K562 (cell line): ENCODE measurements around the gene CDT1. TPM values are rescaled to one million over a fixed set of nuclear protein-coding genes. Genes with fewer than 3 reads are reported as not detected.

Experiments used
- BCL6 ChIP-seq: fragments of 250-450 bp; sonication (Bioruptor Pico); IDR thresholded peaks from 2 replicates; pipeline ENCODE4 v1.4.0; 2020
- CBFB ChIP-seq: sonication (generic); formaldehyde crosslinking; IDR thresholded peaks from 2 replicates; pipeline ENCODE4 v1.4.0; 2020; ENCODE audit warnings: mild to moderate bottlenecking, missing genetic modification reagents
- NFIC ChIP-seq: fragments of 450-650 bp; IDR thresholded peaks from 2 replicates; pipeline ENCODE4 v1.6.1; 2017; ENCODE audit warnings: mild to moderate bottlenecking, inconsistent platforms
- PTRF ChIP-seq: fragments of 450-650 bp; IDR thresholded peaks from 2 replicates; pipeline ENCODE4 v1.6.1; 2016; ENCODE audit warnings: mild to moderate bottlenecking, missing genetic modification characterization, missing compliant biosample characterization
- RFX5 ChIP-seq: IDR thresholded peaks from 2 replicates; pipeline ENCODE4 v1.6.1; 2011; ENCODE audit warnings: low read depth, mild to moderate bottlenecking, improper control_type of control experiment, low read length
- RHOXF2B ChIP-seq: fragments of 250-450 bp; sonication (Bioruptor Pico); conservative IDR thresholded peaks from 2 replicates; pipeline ENCODE4 v1.5.1; 2021
- SMARCE1 ChIP-seq: fragments of 450-650 bp; IDR thresholded peaks from 2 replicates; pipeline ENCODE4 v1.7.1; 2016; ENCODE audit warnings: mild to moderate bottlenecking
- TEAD1 ChIP-seq, 2 experiments: fragments of 450-650 bp in 1 of 2; sonication (generic) in 1 of 2; formaldehyde crosslinking; IDR thresholded peaks; 2 replicates each; pipeline versions ENCODE4 v1.4.0 to v1.8.0; 2020 to 2022; ENCODE audit warnings: mild to moderate bottlenecking in 2 of 2, missing genetic modification reagents in 1 of 2
- TEAD4 ChIP-seq, 2 experiments: sonication (generic) in 1 of 2; formaldehyde crosslinking in 1 of 2; IDR thresholded peaks; 2 replicates each; pipeline versions ENCODE4 v1.6.1 to v1.8.0; 2012 to 2022; ENCODE audit warnings: borderline replicate concordance in 1 of 2, inconsistent platforms in 1 of 2, low read length in 1 of 2, mild to moderate bottlenecking in 1 of 2, missing genetic modification reagents in 1 of 2
- USF2 ChIP-seq: sonication (generic); formaldehyde crosslinking; IDR thresholded peaks from 2 replicates; pipeline ENCODE4 v1.5.0; 2020; ENCODE audit warnings: missing genetic modification reagents
- ZBTB40 ChIP-seq, 2 experiments: fragments of 450-650 bp in 1 of 2; sonication (generic) in 1 of 2; formaldehyde crosslinking in 1 of 2; IDR thresholded peaks; 2 replicates each; pipeline versions ENCODE4 v1.7.1 to v1.9.0; 2016 to 2022; ENCODE audit warnings: inconsistent platforms in 1 of 2, mild to moderate bottlenecking in 1 of 2, missing genetic modification reagents in 1 of 2
- ZNF165 ChIP-seq: fragments of 250-450 bp; sonication (Bioruptor Pico); IDR thresholded peaks from 2 replicates; pipeline ENCODE4 v1.4.0; 2020; ENCODE audit warnings: borderline replicate concordance
- ZNF77 ChIP-seq: fragments of 250-450 bp; sonication (Bioruptor Pico); IDR thresholded peaks from 2 replicates; pipeline ENCODE4 v1.5.0; 2020
- polyA plus RNA-seq, 8 experiments: library from polyadenylated mRNA; depleted of rRNA in 4 of 8; stranded (reverse) in 5 of 8; unstranded in 3 of 8; fragments of >200 nt; fragmentation: Nextera tagmentation in 2 of 8; fragmentation: Illumina TruSeq in 1 of 8; extraction: Ambion mirVana in 2 of 8; extraction: Trizol in 1 of 8; gene quantifications; 2 replicates each; pipeline versions ENCODE4 v1.2.1 to v1.2.3, GENCODE V29; 2011 to 2014; ENCODE audit warnings: inconsistent platforms in 1 of 8, missing spikeins in 1 of 8
- total RNA-seq, 7 experiments: library from RNA; depleted of rRNA in 6 of 7; stranded (reverse); fragments of >200 nt in 6 of 7; fragmentation: Illumina TruSeq in 2 of 7; extraction: Trizol in 2 of 7; gene quantifications; 2 replicates each; pipeline versions ENCODE4 v1.2.1 to v1.2.3, GENCODE V29; 2011 to 2021; ENCODE audit warnings: low replicate concordance in 1 of 7
- TF ChIP-seq, protein P1 (sequence below): sonication (generic); formaldehyde crosslinking; IDR thresholded peaks from 2 replicates; pipeline ENCODE4 v1.8.1; 2023; ENCODE audit warnings: mild to moderate bottlenecking, missing genetic modification reagents
- TF ChIP-seq, protein P2 (sequence below): sonication (generic); formaldehyde crosslinking; IDR thresholded peaks from 2 replicates; pipeline ENCODE4 v1.9.0; 2022; ENCODE audit warnings: mild to moderate bottlenecking, missing genetic modification reagents

The CDT1 gene
- total and polyA plus RNA-seq, 9 of the 15 experiments (the other 6 are each of a cell fraction or from before 2014, with no cell fraction given) = 0.92 to 178 (median 14.2) TPM

DNA sequence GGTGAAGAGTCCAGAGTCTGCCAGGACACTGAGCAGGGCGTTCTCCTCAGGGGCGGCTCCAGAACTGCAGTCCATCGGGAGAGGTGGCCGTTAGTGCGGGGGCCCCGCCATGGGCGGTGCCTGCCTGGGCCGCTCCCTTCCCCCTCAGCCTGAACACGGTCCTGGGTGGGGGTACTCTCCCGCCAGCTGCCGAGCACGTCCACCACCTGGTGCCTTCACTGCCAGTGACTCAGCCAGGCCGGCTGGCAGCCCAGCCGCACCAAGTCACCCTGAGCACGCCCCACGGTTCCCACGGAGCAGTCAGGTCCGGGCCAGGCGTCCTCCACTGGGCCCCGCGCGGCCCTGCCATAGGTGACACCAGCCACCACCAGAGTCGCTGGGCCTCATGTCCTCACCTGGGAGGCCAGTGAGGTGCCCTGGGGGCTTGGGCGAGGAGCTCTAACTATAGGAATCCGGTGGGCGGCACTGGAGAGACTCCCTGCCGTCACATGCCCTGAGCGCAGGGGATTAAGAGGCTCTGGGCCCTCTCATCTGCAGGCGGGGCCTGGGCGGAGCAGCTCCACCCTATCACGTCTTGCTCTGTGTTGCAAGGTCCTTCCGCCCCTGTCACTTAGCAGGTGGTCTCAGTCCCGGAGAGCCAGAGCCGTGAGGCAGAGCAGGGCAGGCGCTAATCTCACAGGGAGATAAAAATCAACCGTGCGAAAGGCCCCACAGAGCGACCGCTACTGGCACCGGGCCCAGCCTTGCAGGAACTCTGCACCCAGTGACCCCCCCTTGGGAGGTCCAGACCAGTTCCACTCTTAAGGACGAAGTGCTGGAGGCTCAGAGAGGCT lies 32.9 kb upstream of the CDT1 start (continued):
- no peak for TF ChIP-seq ZBTB40 (IDR thresholded peaks at IDR 0.05)
- no peak for TF ChIP-seq ZBTB40 (CRISPR knock-in tag; IDR thresholded peaks at IDR 0.05)
- TF ChIP-seq CBFB (CRISPR knock-in tag) = peak; percentile 91; the same call in 1 of the 2 replicates
- TF ChIP-seq BCL6 (CRISPR knock-in tag) = no peak
- TF ChIP-seq SMARCE1 = peak; percentile 89
- TF ChIP-seq NFIC = peak; percentile 96
- TF ChIP-seq, protein P1, sequence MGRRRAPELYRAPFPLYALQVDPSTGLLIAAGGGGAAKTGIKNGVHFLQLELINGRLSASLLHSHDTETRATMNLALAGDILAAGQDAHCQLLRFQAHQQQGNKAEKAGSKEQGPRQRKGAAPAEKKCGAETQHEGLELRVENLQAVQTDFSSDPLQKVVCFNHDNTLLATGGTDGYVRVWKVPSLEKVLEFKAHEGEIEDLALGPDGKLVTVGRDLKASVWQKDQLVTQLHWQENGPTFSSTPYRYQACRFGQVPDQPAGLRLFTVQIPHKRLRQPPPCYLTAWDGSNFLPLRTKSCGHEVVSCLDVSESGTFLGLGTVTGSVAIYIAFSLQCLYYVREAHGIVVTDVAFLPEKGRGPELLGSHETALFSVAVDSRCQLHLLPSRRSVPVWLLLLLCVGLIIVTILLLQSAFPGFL (CRISPR knock-in tag) = no peak
- no peak for TF ChIP-seq RHOXF2B (CRISPR knock-in tag)
- peak; percentile 84; the same call in 1 of the 2 replicates for TF ChIP-seq ZNF165 (CRISPR knock-in tag)
- no peak for TF ChIP-seq ZNF77 (CRISPR knock-in tag)
- TF ChIP-seq USF2 = peak; percentile 85
- no peak for TF ChIP-seq RFX5
- TF ChIP-seq TEAD4 (IDR thresholded peaks at IDR 0.05; ENCODE audit: low read length) = peak; percentile 55
- no peak; the same call in 1 of the 2 replicates for TF ChIP-seq TEAD4 (CRISPR knock-in tag; IDR thresholded peaks at IDR 0.05; ENCODE audit: borderline replicate concordance)
- TF ChIP-seq PTRF (tag) = no peak
- TF ChIP-seq, protein P2, sequence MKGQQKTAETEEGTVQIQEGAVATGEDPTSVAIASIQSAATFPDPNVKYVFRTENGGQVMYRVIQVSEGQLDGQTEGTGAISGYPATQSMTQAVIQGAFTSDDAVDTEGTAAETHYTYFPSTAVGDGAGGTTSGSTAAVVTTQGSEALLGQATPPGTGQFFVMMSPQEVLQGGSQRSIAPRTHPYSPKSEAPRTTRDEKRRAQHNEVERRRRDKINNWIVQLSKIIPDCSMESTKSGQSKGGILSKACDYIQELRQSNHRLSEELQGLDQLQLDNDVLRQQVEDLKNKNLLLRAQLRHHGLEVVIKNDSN (CRISPR knock-in tag) = peak; percentile 92
- TF ChIP-seq TEAD1 (CRISPR knock-in tag; IDR thresholded peaks at IDR 0.05) = peak in 1 of 2 experiments; percentile 83; a peak in 2 of 4 replicates
